Glutamatergic neuron (in vitro differentiated cells): ENCODE data around the gene CCSER2. TPM values are rescaled to one million over a fixed set of nuclear protein-coding genes. Genes with fewer than 3 reads are reported as not detected.

Source experiments
- DNase-seq: peaks from one replicate; pipeline ENCODE4 v3.0.0; 2022
- H3K27ac Mint-ChIP-seq: one replicate; pipeline ENCODE4 v1.8.0; 2020; ENCODE audit warnings: mild to moderate bottlenecking, mixed read lengths, inconsistent platforms; ENCODE audit not compliant: unreplicated experiment
- H3K27me3 Mint-ChIP-seq: one replicate; pipeline ENCODE4 v1.8.0; 2020; ENCODE audit warnings: mild to moderate bottlenecking, moderate library complexity, mixed read lengths, inconsistent platforms; ENCODE audit not compliant: unreplicated experiment
- H3K36me3 Mint-ChIP-seq: one replicate; pipeline ENCODE4 v1.8.0; 2020; ENCODE audit warnings: mild to moderate bottlenecking, mixed read lengths, inconsistent platforms; ENCODE audit not compliant: unreplicated experiment
- H3K4me1 Mint-ChIP-seq: one replicate; pipeline ENCODE4 v1.8.0; 2020; ENCODE audit warnings: mild to moderate bottlenecking, low read depth, mixed read lengths, inconsistent platforms; ENCODE audit not compliant: unreplicated experiment
- H3K4me3 Mint-ChIP-seq: one replicate; pipeline ENCODE4 v1.8.0; 2020; ENCODE audit warnings: mild to moderate bottlenecking, mixed read lengths, inconsistent platforms; ENCODE audit not compliant: unreplicated experiment
- H3K9me3 Mint-ChIP-seq: one replicate; pipeline ENCODE4 v1.8.0; 2020; ENCODE audit warnings: mild to moderate bottlenecking, moderate library complexity, mixed read lengths, inconsistent platforms; ENCODE audit not compliant: unreplicated experiment
- CTCF ChIP-seq: fragments of 200-600 bp; sonication (generic); IDR thresholded peaks from one replicate; pipeline ENCODE4 v1.5.0; 2021; ENCODE audit not compliant: partially characterized antibody, unreplicated experiment
- total RNA-seq: library from RNA; stranded (reverse); fragmentation: NEBNext Ultra II Directional; extraction: Animal tissue kit (Norgen Biotek cat#: 25700); gene quantifications from one replicate; pipeline ENCODE4 v1.2.1, GENCODE V29; 2021; ENCODE audit not compliant: unreplicated experiment

The CCSER2 gene
- total RNA-seq, 1 donor from 2014 or later = 168 TPM

GRCh38 chr10:84531396-84531795 is 203.0 kb downstream of the CCSER2 start:
- Mint-ChIP-seq H3K9me3 (peaks cover 2% of the 10 kb centered on the region), H3K4me3 (no peak overlapping the region), H3K27ac (no peak overlapping the region), H3K27me3 (peaks cover 4% of the 10 kb centered on the region), H3K4me1 (peaks cover 14% of the 10 kb centered on the region), H3K36me3 (peaks cover 5% of the 10 kb centered on the region)
- no peak for DNase-seq
- no peak for TF ChIP-seq CTCF

- H3K27ac Mint-ChIP-seq = no peak overlapping the region
- peaks cover 14% of the 10 kb centered on the region for H3K4me1 Mint-ChIP-seq
- peaks cover 2% of the 10 kb centered on the region for H3K27me3 Mint-ChIP-seq
- TF ChIP-seq CTCF = no peak
- no peak for DNase-seq
- H3K9me3 Mint-ChIP-seq = peaks cover 2% of the 10 kb centered on the region
- no peaks in the 10 kb centered on the region for H3K36me3 Mint-ChIP-seq
- no peak overlapping the region for H3K4me3 Mint-ChIP-seq
Measured at GRCh38 chr10:84534168-84534567, 205.8 kb downstream of the CCSER2 start.

GRCh38 chr10:84537447-84537931 is 209.1 kb downstream of the CCSER2 start:
- Mint-ChIP-seq H3K27me3 (no peaks in the 10 kb centered on the region), H3K36me3 (no peaks in the 10 kb centered on the region), H3K9me3 (peaks cover 5% of the 10 kb centered on the region), H3K27ac (no peak overlapping the region), H3K4me3 (no peak overlapping the region), H3K4me1 (peaks cover 17% of the 10 kb centered on the region)
- DNase-seq = peak; percentile 52
- peak; percentile 89 for TF ChIP-seq CTCF

- TF ChIP-seq CTCF = no peak
- no peak overlapping the region for H3K27ac Mint-ChIP-seq
- H3K36me3 Mint-ChIP-seq = no peaks in the 10 kb centered on the region
- peaks cover 21% of the 10 kb centered on the region for H3K4me1 Mint-ChIP-seq
- H3K4me3 Mint-ChIP-seq = no peak overlapping the region
- DNase-seq = no peak
- peaks cover 8% of the 10 kb centered on the region for H3K9me3 Mint-ChIP-seq
- no peaks in the 10 kb centered on the region for H3K27me3 Mint-ChIP-seq
Measured at GRCh38 chr10:84538036-84538435, 209.6 kb downstream of the CCSER2 start.

GRCh38 chr10:84539216-84539615 is 210.8 kb downstream of the CCSER2 start:
- Mint-ChIP-seq H3K4me1 (peaks cover 28% of the 10 kb centered on the region), H3K27ac (no peak overlapping the region), H3K4me3 (no peak overlapping the region), H3K9me3 (peaks cover 10% of the 10 kb centered on the region), H3K36me3 (no peaks in the 10 kb centered on the region), H3K27me3 (no peaks in the 10 kb centered on the region)
- DNase-seq = no peak
- no peak for TF ChIP-seq CTCF
